Esophagus muscularis mucosa (tissue), 3 donors: ENCODE data around the gene PAWR.

Source experiments
- CTCF ChIP-seq, 3 experiments: fragments of 200-600 bp in 2 of 3; fragments of 450-650 bp in 1 of 3; sonication (generic) in 2 of 3; IDR thresholded peaks; one replicate each; pipeline ENCODE4 v1.5.1; 2017 to 2019; ENCODE audit warnings: antibody characterized with exemption in 3 of 3, mild to moderate bottlenecking in 2 of 3, moderate library complexity in 1 of 3
- POLR2AphosphoS5 ChIP-seq, 2 donors: sonication (generic); formaldehyde crosslinking; IDR thresholded peaks; one replicate each; pipeline ENCODE4 v1.6.1; 2017; ENCODE audit warnings: antibody characterized with exemption in 2 of 2

GRCh38 chr12:79659961-79660431 is 30.8 kb downstream of the PAWR start:
- no peak for TF ChIP-seq CTCF (IDR thresholded peaks at IDR 0.05)
- TF ChIP-seq POLR2AphosphoS5 (IDR thresholded peaks at IDR 0.05): no peak
